Measurements from ENCODE around the gene RAC2.
A peak's percentile ranks its signal among the peaks of the same experiment; 100 is the strongest.

The RAC2 gene

DNA sequence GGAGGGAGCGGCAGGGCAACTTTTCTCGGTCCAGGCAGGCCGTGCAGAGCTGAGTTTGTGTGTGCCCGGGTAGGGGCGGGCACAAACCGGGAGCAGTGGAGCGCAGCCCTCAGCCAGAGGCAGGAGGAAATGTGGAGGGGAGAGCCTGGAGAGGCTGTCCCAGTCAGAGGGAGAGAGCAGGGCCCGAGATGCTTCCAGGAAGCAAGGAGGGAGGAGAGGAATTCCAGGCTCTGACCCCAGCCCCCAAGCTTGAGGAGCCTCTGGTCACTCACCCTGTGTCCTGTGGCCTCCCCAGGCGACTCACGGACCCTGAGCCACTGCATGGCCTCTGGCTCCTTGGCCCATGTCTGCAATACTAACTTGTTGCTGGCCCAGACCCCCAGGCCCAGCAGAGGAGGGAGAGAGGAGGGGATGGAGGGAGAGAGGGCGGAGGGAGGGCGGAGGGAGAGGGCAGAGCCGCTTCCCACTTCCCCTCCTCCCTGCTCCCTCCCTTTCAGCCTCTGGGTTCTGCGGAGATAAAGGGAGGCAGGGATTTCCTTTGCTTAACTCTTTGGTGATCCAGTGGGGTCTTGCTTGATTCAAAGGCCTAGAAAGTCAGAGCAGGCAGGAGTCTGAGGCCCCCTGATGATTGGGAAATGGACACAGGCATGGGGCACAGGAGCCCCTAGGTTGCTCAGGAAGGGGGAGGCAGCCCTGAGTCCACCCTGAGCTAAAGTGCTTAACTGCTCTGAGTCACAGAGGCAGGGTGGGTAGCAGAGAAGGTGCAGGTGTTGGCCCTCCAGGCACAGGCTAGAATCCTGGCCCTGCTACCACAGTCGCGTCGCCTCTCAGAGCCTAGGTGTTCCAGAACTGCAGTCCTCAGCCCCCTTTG is 55.9 kb downstream of the RAC2 start, which contains the start of gene C1QTNF6:
Gene C1QTNF6, minus strand, starts transcription at position 357 of the 871 bp plus-strand sequence. Its CDS starts 34 bp downstream, at position 323.
- Histone ChIP-seq H3K23ac (ENCODE audit: low read length in 2 of 2) (peak within 1 kb of the TSS in 1 of 2 experiments; percentile 85), H3K27ac (ENCODE audit: low read length, poor library complexity, severe bottlenecking) (peak within 1 kb of the TSS; percentile 96), H4K8ac (ENCODE audit: low read length) (peak within 1 kb of the TSS; percentile 99), H2AFZ (ENCODE audit: low read depth, low read length) (peak within 1 kb of the TSS; percentile 8), H3K18ac (ENCODE audit: low read depth in 1 of 2, low read length in 2 of 2) (peak within 1 kb of the TSS; percentile 43 to 99), H2BK5ac (ENCODE audit: low read depth, low read length, poor library complexity, severe bottlenecking) (peak within 1 kb of the TSS; percentile 83), H3K9ac (ENCODE audit: low read length) (peak within 1 kb of the TSS; percentile 89), H2BK120ac (ENCODE audit: low read depth, low read length) (peak within 1 kb of the TSS; percentile 83), H3K14ac (ENCODE audit: low read length in 2 of 2) (peak within 1 kb of the TSS in 1 of 2 experiments; percentile 31), H2AK5ac (ENCODE audit: low read length, severe bottlenecking) (peak within 1 kb of the TSS; percentile 62), H3K4ac (ENCODE audit: low read depth in 1 of 2, low read length in 2 of 2) (peak within 1 kb of the TSS; percentile 57 to 97), H3K4me1 (ENCODE audit: control insufficient read depth, insufficient read depth, low read depth, low read length) (peaks cover 17% of the 10 kb centered on the region), H2BK12ac (ENCODE audit: low read length in 2 of 2) (peak within 1 kb of the TSS; percentile 35 to 98), H4K91ac (ENCODE audit: low read length) (peak within 1 kb of the TSS; percentile 98), H3K79me1 (replicated peaks; ENCODE audit: low read length, poor library complexity, severe bottlenecking) (peaks cover 4% of the 10 kb centered on the region), H2BK15ac (ENCODE audit: low read depth, poor library complexity, severe bottlenecking) (peak within 1 kb of the TSS; percentile 88), H3K27me3 (ENCODE audit: control insufficient read depth in 1 of 2, insufficient read depth in 1 of 2, low read length in 2 of 2) (no peaks in the 10 kb centered on the region), H3K9me3 (ENCODE audit: control insufficient read depth, low read length) (no peaks in the 10 kb centered on the region), H3K36me3 (ENCODE audit: control insufficient read depth in 1 of 2, insufficient read depth in 2 of 2, low read depth in 1 of 2, low read length in 2 of 2) (peaks cover 19 to 25% of the 10 kb centered on the region in 2 experiments), H3K4me2 (ENCODE audit: low read length, poor library complexity, severe bottlenecking) (peak within 1 kb of the TSS; percentile 72), H3K4me3 (ENCODE audit: insufficient read depth in 1 of 2, low read depth in 1 of 2, low read length in 2 of 2) (peak within 1 kb of the TSS; percentile 38 to 85)
- 8% methylated on average over 13 of the region's 17 CpGs for WGBS
- DNase-seq, result peak; percentile 75

DNA sequence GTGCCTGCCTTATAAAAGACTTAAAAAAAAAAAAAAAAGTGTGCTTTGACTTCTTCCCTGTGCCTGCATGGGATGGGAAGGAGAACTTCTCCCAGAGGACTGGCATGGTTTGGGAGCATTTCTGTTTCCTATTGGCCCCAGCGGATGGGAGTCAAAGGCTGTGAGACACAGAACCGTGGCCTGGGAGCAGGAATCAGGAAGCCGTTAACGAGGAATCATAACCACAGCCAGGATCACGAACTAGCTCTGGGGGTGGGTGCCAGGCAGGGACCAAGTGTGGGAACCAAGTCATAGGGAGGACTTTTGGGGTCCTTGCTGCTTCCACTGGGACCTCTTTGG is 56.5 kb downstream of the RAC2 start:
- Histone ChIP-seq H3K4me1 (ENCODE audit: control insufficient read depth, insufficient read depth, low read depth, low read length) (peaks cover 17% of the 10 kb centered on the region), H4K8ac (ENCODE audit: low read length) (peak overlapping the region; percentile 99), H3K9ac (ENCODE audit: low read length) (peak overlapping the region; percentile 89), H3K79me1 (replicated peaks; ENCODE audit: low read length, poor library complexity, severe bottlenecking) (peaks cover 4% of the 10 kb centered on the region), H3K27me3 (ENCODE audit: control insufficient read depth in 1 of 2, insufficient read depth in 1 of 2, low read length in 2 of 2) (no peaks in the 10 kb centered on the region), H3K4me2 (ENCODE audit: low read length, poor library complexity, severe bottlenecking) (peak overlapping the region; percentile 72), H2BK15ac (ENCODE audit: low read depth, poor library complexity, severe bottlenecking) (peak overlapping the region; percentile 88), H3K14ac (ENCODE audit: low read length in 2 of 2) (peak overlapping the region in 1 of 2 experiments; percentile 31), H2AK5ac (ENCODE audit: low read length, severe bottlenecking) (peak overlapping the region; percentile 59), H4K91ac (ENCODE audit: low read length) (peak overlapping the region; percentile 97), H3K27ac (ENCODE audit: low read length, poor library complexity, severe bottlenecking) (peak overlapping the region; percentile 96), H3K9me3 (ENCODE audit: control insufficient read depth, low read length) (no peaks in the 10 kb centered on the region), H3K4me3 (ENCODE audit: insufficient read depth in 1 of 2, low read depth in 1 of 2, low read length in 2 of 2) (peak overlapping the region; percentile 38 to 85), H3K36me3 (ENCODE audit: control insufficient read depth in 1 of 2, insufficient read depth in 2 of 2, low read depth in 1 of 2, low read length in 2 of 2) (peaks cover 25 to 30% of the 10 kb centered on the region in 2 experiments), H2AFZ (ENCODE audit: low read depth, low read length) (peak overlapping the region; percentile 8), H3K18ac (ENCODE audit: low read depth in 1 of 2, low read length in 2 of 2) (peak overlapping the region; percentile 42 to 99), H2BK12ac (ENCODE audit: low read length in 2 of 2) (peak overlapping the region; percentile 35 to 96), H3K23ac (ENCODE audit: low read length in 2 of 2) (peak overlapping the region in 1 of 2 experiments; percentile 85), H3K4ac (ENCODE audit: low read depth in 1 of 2, low read length in 2 of 2) (peak overlapping the region; percentile 57 to 97), H2BK120ac (ENCODE audit: low read depth, low read length) (peak overlapping the region; percentile 83), H2BK5ac (ENCODE audit: low read depth, low read length, poor library complexity, severe bottlenecking) (peak overlapping the region; percentile 83)
- WGBS, result 6% methylated on average over 5 of the region's 5 CpGs
- peak; percentile 78 for DNase-seq

DNA sequence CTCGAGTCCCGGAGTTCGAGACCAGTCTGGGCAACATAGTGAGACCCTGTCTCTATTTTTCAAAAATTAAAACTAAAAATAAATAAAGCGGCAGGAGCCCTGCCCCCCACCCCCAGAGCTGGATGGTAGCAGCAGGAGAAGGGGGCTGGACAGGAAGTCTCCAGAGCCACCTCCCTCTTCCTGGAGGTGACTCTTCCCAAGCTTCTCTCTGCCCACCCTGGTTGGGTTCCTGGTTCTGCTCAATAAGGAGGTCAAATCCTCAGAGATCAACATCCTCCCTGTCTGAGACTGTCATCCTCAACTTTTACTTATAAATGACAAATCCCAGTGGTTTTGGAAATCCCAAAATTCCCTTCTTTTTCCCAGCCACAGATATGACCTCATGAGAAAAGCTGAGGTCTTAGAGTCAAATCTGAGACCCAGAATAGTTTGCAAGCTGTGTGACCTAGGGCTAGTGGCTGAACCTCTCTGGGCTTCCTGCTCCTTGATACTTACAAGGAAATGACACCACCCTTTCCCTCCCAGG is 57.0 kb downstream of the RAC2 start:
- H2BK15ac ChIP-seq (ENCODE audit: low read depth, poor library complexity, severe bottlenecking), result peak overlapping the region; percentile 9
- peaks cover 29 to 34% of the 10 kb centered on the region in 2 experiments for H3K36me3 ChIP-seq (ENCODE audit: control insufficient read depth in 1 of 2, insufficient read depth in 2 of 2, low read depth in 1 of 2, low read length in 2 of 2)
- H3K9me3 ChIP-seq (ENCODE audit: control insufficient read depth, low read length), result no peaks in the 10 kb centered on the region
- no peak overlapping the region for H3K14ac ChIP-seq (ENCODE audit: low read length in 2 of 2)
- no peak overlapping the region for H2AFZ ChIP-seq (ENCODE audit: low read depth, low read length)
- H2BK120ac ChIP-seq (ENCODE audit: low read depth, low read length), result peak overlapping the region; percentile 83
- H3K27ac ChIP-seq (ENCODE audit: low read length, poor library complexity, severe bottlenecking), result peak overlapping the region; percentile 96
- DNase-seq, result peak; percentile 67
- peak overlapping the region in 1 of 2 experiments; percentile 85 for H3K4me3 ChIP-seq (ENCODE audit: insufficient read depth in 1 of 2, low read depth in 1 of 2, low read length in 2 of 2)
- no peak overlapping the region for H4K8ac ChIP-seq (ENCODE audit: low read length)
- H3K4me2 ChIP-seq (ENCODE audit: low read length, poor library complexity, severe bottlenecking), result peak overlapping the region; percentile 72
- peak overlapping the region; percentile 89 for H3K9ac ChIP-seq (ENCODE audit: low read length)
- no peaks in the 10 kb centered on the region for H3K27me3 ChIP-seq (ENCODE audit: control insufficient read depth in 1 of 2, insufficient read depth in 1 of 2, low read length in 2 of 2)
- H2BK12ac ChIP-seq (ENCODE audit: low read length in 2 of 2), result no peak overlapping the region
- no peak overlapping the region for H4K91ac ChIP-seq (ENCODE audit: low read length)
- H3K4me1 ChIP-seq (ENCODE audit: control insufficient read depth, insufficient read depth, low read depth, low read length), result peaks cover 18% of the 10 kb centered on the region
- H2AK5ac ChIP-seq (ENCODE audit: low read length, severe bottlenecking), result peak overlapping the region; percentile 62
- H3K79me1 ChIP-seq (replicated peaks; ENCODE audit: low read length, poor library complexity, severe bottlenecking), result peaks cover 4% of the 10 kb centered on the region
- no peak overlapping the region for H3K23ac ChIP-seq (ENCODE audit: low read length in 2 of 2)
- 62% methylated on average over 2 of the region's 4 CpGs for WGBS
- peak overlapping the region in 1 of 2 experiments; percentile 34 for H3K4ac ChIP-seq (ENCODE audit: low read depth in 1 of 2, low read length in 2 of 2)
- H2BK5ac ChIP-seq (ENCODE audit: low read depth, low read length, poor library complexity, severe bottlenecking), result no peak overlapping the region
- H3K18ac ChIP-seq (ENCODE audit: low read depth in 1 of 2, low read length in 2 of 2), result peak overlapping the region; percentile 43 to 99
